CD8-positive, alpha-beta memory T cell (primary cell): Measurements from ENCODE around the gene CTDSP2. TPM values are rescaled to one million over a fixed set of nuclear protein-coding genes. Genes with fewer than 3 reads are reported as not detected.

Experiments
- CTCF ChIA-PET: fragments of 350-600 bp; sonication (Branson Sonifier 250); formaldehyde crosslinking; loops from one replicate; lab custom pipeline; 2021; ENCODE audit warnings: antibody characterized with exemption; lab: Charles Lee
- POLR2A ChIA-PET: fragments of 350-600 bp; sonication (Branson Sonifier 250); formaldehyde crosslinking; loops from one replicate; lab custom pipeline; 2021; ENCODE audit warnings: antibody characterized with exemption; lab: Charles Lee
- DNase-seq, 5 donors: peaks; one replicate each; pipeline versions ENCODE4 v3.0.0 to v3.0.0-alpha.2; 2020 to 2022; ENCODE audit warnings: mixed read lengths in 1 of 5
- H3K27ac ChIP-seq: one replicate; pipeline ENCODE4 v1.7.0; 2013; ENCODE audit warnings: low read depth, mild to moderate bottlenecking, low read length, moderate library complexity
- H3K27me3 ChIP-seq: 2 replicates; pipeline ENCODE4 v1.7.0; 2013; ENCODE audit warnings: low read length, mild to moderate bottlenecking; ENCODE audit not compliant: insufficient read depth, poor library complexity, severe bottlenecking
- H3K36me3 ChIP-seq: 2 replicates; pipeline ENCODE4 v1.7.0; 2013; ENCODE audit warnings: mild to moderate bottlenecking, low read length, moderate library complexity; ENCODE audit not compliant: insufficient read depth
- H3K4me1 ChIP-seq: 2 replicates; pipeline ENCODE4 v1.7.0; 2013; ENCODE audit warnings: mild to moderate bottlenecking, low read length, moderate library complexity; ENCODE audit not compliant: insufficient read depth
- H3K4me3 ChIP-seq: 2 replicates; pipeline ENCODE4 v1.7.0; 2013; ENCODE audit warnings: mild to moderate bottlenecking, low read length
- H3K9me3 ChIP-seq: 2 replicates; pipeline ENCODE4 v1.7.0; 2013; ENCODE audit warnings: mild to moderate bottlenecking, low read length
- H3K27ac Mint-ChIP-seq, 8 donors: one replicate each; pipeline ENCODE4 v1.8.0; 2020 to 2021; ENCODE audit warnings: mixed read lengths in 8 of 8, mild to moderate bottlenecking in 6 of 8, inconsistent platforms in 3 of 8, moderate library complexity in 3 of 8
- H3K27me3 Mint-ChIP-seq, 2 donors: one replicate each; pipeline ENCODE4 v1.8.0; 2020 to 2021; ENCODE audit warnings: mixed read lengths in 2 of 2, mild to moderate bottlenecking in 1 of 2, moderate library complexity in 1 of 2
- H3K36me3 Mint-ChIP-seq, 3 donors: one replicate each; pipeline ENCODE4 v1.8.0; 2020 to 2021; ENCODE audit warnings: mixed read lengths in 3 of 3, inconsistent platforms in 1 of 3, mild to moderate bottlenecking in 1 of 3
- H3K4me1 Mint-ChIP-seq, 3 donors: one replicate each; pipeline ENCODE4 v1.8.0; 2020 to 2021; ENCODE audit warnings: mixed read lengths in 3 of 3, inconsistent platforms in 1 of 3, mild to moderate bottlenecking in 1 of 3
- H3K4me3 Mint-ChIP-seq, 7 donors: one replicate each; pipeline ENCODE4 v1.8.0; 2020 to 2021; ENCODE audit warnings: mixed read lengths in 7 of 7, mild to moderate bottlenecking in 6 of 7, moderate library complexity in 4 of 7, inconsistent platforms in 2 of 7
- H3K9me3 Mint-ChIP-seq, 5 donors: one replicate each; pipeline ENCODE4 v1.8.0; 2020 to 2022; ENCODE audit warnings: mixed read lengths in 5 of 5, mild to moderate bottlenecking in 3 of 5, moderate library complexity in 2 of 5, inconsistent platforms in 1 of 5
- polyA plus RNA-seq: library from polyadenylated mRNA; unstranded; fragments of 300-500 nt; fragmentation: Illumina TruSeq; gene quantifications from one replicate; pipeline ENCODE4 v1.2.3, GENCODE V29; 2021
- total RNA-seq, 2 experiments: library from RNA; stranded (reverse); gene quantifications; one replicate each; pipeline ENCODE4 v1.2.3, GENCODE V29; 2021

The CTDSP2 gene
- total and polyA plus RNA-seq, 3 experiments from 2014 or later, result 55.0 to 76.4 (median 72.8) TPM

GRCh38 chr12:57829025-57829777 is 17.3 kb downstream of the CTDSP2 start:
- peaks cover 48% of the 10 kb centered on the region for H3K4me1 ChIP-seq
- H3K27ac ChIP-seq, result no peak overlapping the region
- ChIA-PET CTCF (interaction anchor here (0.8 to 2.8 kb wide), 7 partner anchors 11 to 76 kb away, joined by 3 to 17 read pairs (median 3); partner anchors contain the start of genes AVIL and TSFM), POLR2A (interaction anchor here (0.6 kb wide), 1 partner anchor 86 kb away, joined by 4 read pairs; no protein-coding TSS in a partner anchor)
- H3K36me3 ChIP-seq, result peaks cover 48% of the 10 kb centered on the region
- Mint-ChIP-seq H3K27me3 (peaks cover 0 to 2% of the 10 kb centered on the region in 2 donors), H3K36me3 (peaks cover 5 to 64% (median 11%) of the 10 kb centered on the region in 3 donors), H3K27ac (peak overlapping the region in 3 of 8 donors; percentile 49 to 72 (median 71)), H3K4me1 (peaks cover 36 to 53% (median 44%) of the 10 kb centered on the region in 3 donors), H3K4me3 (peak overlapping the region in 1 of 7 donors; percentile 44), H3K9me3 (no peaks in the 10 kb centered on the region)
- DNase-seq, result no peak
- no peaks in the 10 kb centered on the region for H3K9me3 ChIP-seq
- no peaks in the 10 kb centered on the region for H3K27me3 ChIP-seq
- H3K4me3 ChIP-seq, result no peak overlapping the region

GRCh38 chr12:57826966-57827365 is 19.6 kb downstream of the CTDSP2 start:
- no peak overlapping the region for H3K4me3 ChIP-seq
- no peaks in the 10 kb centered on the region for H3K27me3 ChIP-seq
- ChIA-PET POLR2A (no interaction called here), CTCF (interaction anchor here (1.2 kb wide), 1 partner anchor 78 kb away, joined by 4 read pairs; no protein-coding TSS in a partner anchor)
- H3K27ac Mint-ChIP-seq, result peak overlapping the region in 7 of 8 donors; percentile 51 to 81 (median 71)
- peaks cover 26% of the 10 kb centered on the region for H3K4me1 ChIP-seq
- peaks cover 70% of the 10 kb centered on the region for H3K36me3 ChIP-seq
- H3K27me3 Mint-ChIP-seq, result peaks cover 0 to 3% of the 10 kb centered on the region in 2 donors
- peaks cover 18 to 32% (median 25%) of the 10 kb centered on the region in 3 donors for H3K4me1 Mint-ChIP-seq
- no peaks in the 10 kb centered on the region for H3K9me3 ChIP-seq
- no peak for DNase-seq
- H3K4me3 Mint-ChIP-seq, result no peak overlapping the region
- H3K27ac ChIP-seq, result no peak overlapping the region
- peaks cover 5 to 86% (median 19%) of the 10 kb centered on the region in 3 donors for H3K36me3 Mint-ChIP-seq
- no peaks in the 10 kb centered on the region for H3K9me3 Mint-ChIP-seq

GRCh38 chr12:57826400-57826799 is 20.1 kb downstream of the CTDSP2 start:
- Mint-ChIP-seq H3K4me1 (peaks cover 13 to 26% (median 19%) of the 10 kb centered on the region in 3 donors), H3K36me3 (peaks cover 5 to 88% (median 18%) of the 10 kb centered on the region in 3 donors), H3K4me3 (no peak overlapping the region), H3K9me3 (no peaks in the 10 kb centered on the region), H3K27ac (peak overlapping the region in 4 of 8 donors; percentile 14 to 80 (median 76)), H3K27me3 (peaks cover 0 to 3% of the 10 kb centered on the region in 2 donors)
- Histone ChIP-seq H3K4me3 (no peak overlapping the region), H3K9me3 (no peaks in the 10 kb centered on the region), H3K27ac (no peak overlapping the region), H3K36me3 (peaks cover 76% of the 10 kb centered on the region), H3K27me3 (no peaks in the 10 kb centered on the region), H3K4me1 (peaks cover 20% of the 10 kb centered on the region)
- POLR2A ChIA-PET, result no interaction called here
- no peak for DNase-seq
- CTCF ChIA-PET, result interaction anchor here (1.2 to 1.7 kb wide), 2 partner anchors 67 to 79 kb away, joined by 4 read pairs; no protein-coding TSS in a partner anchor

- Histone ChIP-seq H3K4me1 (peaks cover 14% of the 10 kb centered on the region), H3K4me3 (no peak overlapping the region), H3K36me3 (peaks cover 77% of the 10 kb centered on the region), H3K27me3 (no peaks in the 10 kb centered on the region), H3K27ac (no peak overlapping the region), H3K9me3 (no peaks in the 10 kb centered on the region)
- Mint-ChIP-seq H3K27me3 (peaks cover 0 to 3% of the 10 kb centered on the region in 2 donors), H3K4me1 (peaks cover 10 to 22% (median 15%) of the 10 kb centered on the region in 3 donors), H3K27ac (peak overlapping the region in 5 of 8 donors; percentile 36 to 94 (median 80)), H3K36me3 (peaks cover 5 to 96% (median 17%) of the 10 kb centered on the region in 3 donors), H3K4me3 (no peak overlapping the region), H3K9me3 (no peaks in the 10 kb centered on the region)
- DNase-seq, result no peak
- ChIA-PET CTCF (interaction anchor here (1.7 kb wide), 1 partner anchor 66 kb away, joined by 4 read pairs; no protein-coding TSS in a partner anchor), POLR2A (no interaction called here)
Measured at GRCh38 chr12:57825451-57825850, 21.1 kb downstream of the CTDSP2 start.

- peaks cover 5 to 94% (median 14%) of the 10 kb centered on the region in 3 donors for H3K36me3 Mint-ChIP-seq
- peaks cover 2% of the 10 kb centered on the region for H3K4me1 ChIP-seq
- peaks cover 4 to 8% (median 4%) of the 10 kb centered on the region in 3 donors for H3K4me1 Mint-ChIP-seq
- no peak overlapping the region for H3K4me3 ChIP-seq
- H3K36me3 ChIP-seq, result peaks cover 74% of the 10 kb centered on the region
- H3K27ac ChIP-seq, result no peak overlapping the region
- peaks cover 0 to 2% of the 10 kb centered on the region in 2 donors for H3K27me3 Mint-ChIP-seq
- H3K4me3 Mint-ChIP-seq, result no peak overlapping the region
- no peak for DNase-seq
- H3K27me3 ChIP-seq, result no peaks in the 10 kb centered on the region
- no peaks in the 10 kb centered on the region for H3K9me3 ChIP-seq
- ChIA-PET CTCF (interaction anchor here (1.1 kb wide), 1 partner anchor 21 kb away, joined by 3 read pairs; no protein-coding TSS in a partner anchor), POLR2A (no interaction called here)
- H3K9me3 Mint-ChIP-seq, result no peaks in the 10 kb centered on the region
- H3K27ac Mint-ChIP-seq, result peak overlapping the region in 1 of 8 donors; percentile 81
Measured at GRCh38 chr12:57823908-57824640, 22.5 kb downstream of the CTDSP2 start.

GRCh38 chr12:57823131-57823907 is 23.2 kb downstream of the CTDSP2 start:
- DNase-seq, result no peak
- Histone ChIP-seq H3K4me1 (no peaks in the 10 kb centered on the region), H3K9me3 (no peaks in the 10 kb centered on the region), H3K36me3 (peaks cover 66% of the 10 kb centered on the region), H3K27ac (no peak overlapping the region), H3K27me3 (no peaks in the 10 kb centered on the region), H3K4me3 (no peak overlapping the region)
- peaks cover 5 to 90% (median 14%) of the 10 kb centered on the region in 3 donors for H3K36me3 Mint-ChIP-seq
- no peak overlapping the region for H3K4me3 Mint-ChIP-seq
- peak overlapping the region in 4 of 8 donors; percentile 44 to 79 (median 72) for H3K27ac Mint-ChIP-seq
- ChIA-PET CTCF (interaction anchor here (1.3 kb wide), 1 partner anchor 81 kb away, joined by 3 read pairs; no protein-coding TSS in a partner anchor), POLR2A (no interaction called here)
- H3K27me3 Mint-ChIP-seq, result peaks cover 0 to 2% of the 10 kb centered on the region in 2 donors
- H3K9me3 Mint-ChIP-seq, result no peaks in the 10 kb centered on the region
- peaks cover under 1 to 6% (median 4%) of the 10 kb centered on the region in 3 donors for H3K4me1 Mint-ChIP-seq
